Chondrocyte (in vitro differentiated cells): ENCODE results near the gene CCNF. TPM values are rescaled to one million over a fixed set of nuclear protein-coding genes. Genes with fewer than 3 reads are reported as not detected.

Experiments used
- DNase-seq: peaks from one replicate; pipeline ENCODE4 v3.0.0; 2021; ENCODE audit warnings: mixed read lengths, low spot score
- H3K27ac Mint-ChIP-seq: one replicate; pipeline ENCODE4 v1.8.0; 2021; ENCODE audit warnings: mild to moderate bottlenecking, moderate library complexity, mixed read lengths; ENCODE audit not compliant: unreplicated experiment
- H3K27me3 Mint-ChIP-seq: 2 replicates; pipeline ENCODE4 v1.8.0; 2021; ENCODE audit warnings: low read depth, mixed read lengths
- H3K36me3 Mint-ChIP-seq: 2 replicates; pipeline ENCODE4 v1.8.0; 2021; ENCODE audit warnings: low read depth, mixed read lengths
- H3K4me1 Mint-ChIP-seq: 2 replicates; pipeline ENCODE4 v1.8.0; 2021; ENCODE audit warnings: low read depth, mild to moderate bottlenecking, mixed read lengths
- H3K4me3 Mint-ChIP-seq: one replicate; pipeline ENCODE4 v1.8.0; 2021; ENCODE audit warnings: mild to moderate bottlenecking, moderate library complexity, mixed read lengths; ENCODE audit not compliant: unreplicated experiment
- H3K9me3 Mint-ChIP-seq: 2 replicates; pipeline ENCODE4 v1.8.0; 2021; ENCODE audit warnings: low read depth, mixed read lengths
- CTCF ChIP-seq: fragments of 200-600 bp; sonication (generic); IDR thresholded peaks from 2 replicates; pipeline ENCODE4 v1.5.0; 2021; ENCODE audit warnings: antibody characterized with exemption, mild to moderate bottlenecking, moderate library complexity
- total RNA-seq: library from RNA; stranded (reverse); gene quantifications from 3 replicates; pipeline ENCODE4 v1.2.1, GENCODE V29; 2021

The CCNF gene
- total RNA-seq, 1 donor from 2014 or later: 7.6 TPM

DNA sequence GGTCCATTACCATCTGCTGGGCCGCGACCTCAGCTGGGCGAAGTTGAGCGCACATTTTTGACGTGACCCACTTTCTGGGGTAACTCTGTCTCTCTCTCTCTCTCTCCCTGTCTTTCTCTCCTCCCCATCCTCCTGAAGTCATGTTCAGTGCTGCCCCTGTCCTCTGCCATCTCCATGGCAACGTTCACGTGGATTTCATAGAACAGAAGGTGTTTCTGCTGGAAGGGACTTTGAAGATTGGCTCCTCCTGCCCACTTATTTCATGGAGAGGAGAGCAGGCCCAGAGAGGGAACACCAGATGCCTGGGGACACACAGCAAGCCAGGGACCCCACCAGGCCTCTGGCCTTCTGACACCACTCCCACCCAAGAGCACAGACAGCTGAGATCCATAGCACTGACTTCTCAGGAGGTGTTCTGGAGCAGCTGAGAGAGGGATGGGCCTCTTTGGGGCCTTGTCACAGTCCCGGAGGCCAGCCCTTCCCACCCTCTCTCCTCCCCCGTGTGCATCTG lies 4.2 kb upstream of the CCNF start:
- Mint-ChIP-seq H3K27me3 (peaks cover 2% of the 10 kb centered on the region), H3K4me3 (no peak overlapping the region), H3K36me3 (no peaks in the 10 kb centered on the region), H3K4me1 (peaks cover 18% of the 10 kb centered on the region), H3K27ac (no peak overlapping the region), H3K9me3 (no peaks in the 10 kb centered on the region)
- DNase-seq: no peak
- TF ChIP-seq CTCF: no peak

DNA sequence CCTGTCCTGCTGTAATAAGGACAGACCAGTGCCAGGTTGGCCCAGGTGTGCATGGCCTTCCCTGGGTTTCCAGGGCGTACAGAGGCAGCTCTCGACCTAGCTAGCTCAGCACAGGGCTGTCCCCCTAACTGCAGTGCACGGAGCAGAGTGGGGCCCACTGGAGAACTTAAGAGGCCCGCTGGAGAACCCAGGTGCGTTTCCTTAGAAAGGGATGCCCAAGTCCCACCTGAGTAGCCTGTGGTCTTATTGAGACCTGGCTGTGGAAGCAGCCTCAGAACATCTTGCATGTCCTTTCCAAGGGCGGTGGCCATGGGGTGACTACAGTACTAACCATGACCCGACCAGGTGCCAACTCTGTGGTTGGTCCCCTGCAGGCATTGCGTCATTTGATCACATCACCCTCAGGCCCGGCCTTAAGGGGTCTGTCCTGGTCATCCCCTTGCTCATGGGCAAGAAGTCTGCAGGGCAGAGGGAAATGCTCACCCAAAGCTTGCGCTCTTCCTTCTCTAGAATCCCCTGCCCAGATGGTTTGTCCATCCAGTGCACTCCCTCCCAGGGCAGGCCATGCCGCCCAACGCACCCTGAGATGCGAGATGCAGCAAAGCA lies 3.3 kb upstream of the CCNF start:
- no peak for DNase-seq
- TF ChIP-seq CTCF: no peak
- no peaks in the 10 kb centered on the region for H3K9me3 Mint-ChIP-seq
- H3K27ac Mint-ChIP-seq: no peak overlapping the region
- H3K4me3 Mint-ChIP-seq: no peak overlapping the region
- peaks cover 2% of the 10 kb centered on the region for H3K27me3 Mint-ChIP-seq
- H3K36me3 Mint-ChIP-seq: no peaks in the 10 kb centered on the region
- H3K4me1 Mint-ChIP-seq: peaks cover 23% of the 10 kb centered on the region

DNA sequence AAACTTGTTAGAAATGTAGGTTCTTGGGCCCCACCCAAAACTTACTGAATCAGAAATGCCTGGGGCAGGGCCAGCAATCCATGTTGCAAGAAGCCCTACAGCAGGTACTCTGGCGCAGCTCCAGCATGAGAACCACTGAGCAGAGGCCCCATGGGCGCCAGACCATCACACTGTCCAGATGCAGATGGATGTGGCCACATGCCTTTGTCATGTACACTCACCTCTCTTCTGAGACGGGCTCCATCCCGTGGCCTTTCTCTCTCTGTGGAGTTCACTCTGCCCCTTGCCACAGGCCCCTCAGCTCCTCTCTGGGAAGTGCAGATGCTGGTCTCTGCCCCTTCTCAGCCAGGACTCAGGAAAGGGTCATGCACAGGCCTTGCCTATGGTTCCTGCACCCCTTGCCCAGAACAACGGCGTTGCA lies 2.3 kb upstream of the CCNF start:
- no peak overlapping the region for H3K27ac Mint-ChIP-seq
- no peaks in the 10 kb centered on the region for H3K27me3 Mint-ChIP-seq
- H3K9me3 Mint-ChIP-seq: no peaks in the 10 kb centered on the region
- TF ChIP-seq CTCF: no peak
- H3K4me3 Mint-ChIP-seq: no peak overlapping the region
- DNase-seq: peak; percentile 83
- H3K4me1 Mint-ChIP-seq: peaks cover 24% of the 10 kb centered on the region
- no peaks in the 10 kb centered on the region for H3K36me3 Mint-ChIP-seq

- Mint-ChIP-seq H3K4me1 (peaks cover 24% of the 10 kb centered on the region), H3K9me3 (no peaks in the 10 kb centered on the region), H3K36me3 (no peaks in the 10 kb centered on the region), H3K4me3 (no peak overlapping the region), H3K27me3 (no peaks in the 10 kb centered on the region), H3K27ac (no peak overlapping the region)
- TF ChIP-seq CTCF: no peak
- peak; percentile 44 for DNase-seq
These were observed 1.7 kb upstream of the CCNF start for GRCh38 chr16:2427526-2427925.

DNA sequence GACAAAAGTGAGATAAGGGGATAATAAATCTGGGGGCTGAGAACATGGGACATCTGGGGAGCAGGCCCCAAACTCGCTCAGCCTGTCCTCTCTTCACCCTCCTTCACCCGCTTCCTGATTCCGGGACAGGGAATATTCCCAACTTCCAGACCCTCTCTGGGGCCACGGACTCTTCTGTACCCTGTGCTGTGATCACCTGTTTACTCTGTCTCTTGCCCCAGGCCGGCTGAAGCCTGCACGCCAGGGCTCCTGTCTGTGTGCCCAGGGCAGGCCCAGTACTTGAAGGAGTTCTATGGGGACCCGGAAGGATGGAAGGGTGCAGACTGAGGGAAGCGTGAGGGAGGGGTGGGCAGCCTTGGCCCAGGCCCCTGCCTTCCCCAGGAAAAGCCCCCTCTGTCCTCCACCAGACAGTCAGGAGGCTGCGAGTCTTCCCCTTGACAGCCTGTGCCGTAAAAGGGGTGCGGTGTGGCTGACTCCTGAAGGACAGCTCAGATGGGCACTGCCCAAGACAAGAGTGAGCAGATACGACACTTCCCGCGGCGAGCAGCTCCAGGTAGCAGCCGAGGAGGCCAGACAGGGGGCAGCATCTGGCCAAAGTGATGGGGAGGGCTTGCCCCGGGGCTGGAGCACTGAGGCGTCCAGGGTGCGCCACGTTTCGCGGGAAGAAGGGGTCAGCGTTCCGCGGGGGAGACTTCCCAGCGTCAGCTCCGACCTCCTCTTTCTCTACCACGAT lies 1.0 kb upstream of the CCNF start:
- peak overlapping the region; percentile 54 for H3K27ac Mint-ChIP-seq
- DNase-seq: peak; percentile 91
- H3K4me1 Mint-ChIP-seq: peaks cover 24% of the 10 kb centered on the region
- H3K36me3 Mint-ChIP-seq: peaks cover 3% of the 10 kb centered on the region
- H3K27me3 Mint-ChIP-seq: no peaks in the 10 kb centered on the region
- H3K9me3 Mint-ChIP-seq: no peaks in the 10 kb centered on the region
- H3K4me3 Mint-ChIP-seq: peak overlapping the region; percentile 74
- peak; percentile 64 for TF ChIP-seq CTCF
